T-helper 9 cell (primary cell): ENCODE results near the gene MDGA2.
"Not testable (repeated sequence)": the region's sequence is repeated elsewhere in the genome, so short reads cannot be mapped to it uniquely, and the experiment has no call there.

Source experiments
- DNase-seq: peaks from one replicate; pipeline ENCODE4 v3.0.0-alpha.2; 2020

Gene MDGA2

GRCh38 chr14:47220096-47220495, 455.3 kb downstream of the MDGA2 start:
- no peak for DNase-seq

GRCh38 chr14:47211263-47211662, 464.1 kb downstream of the MDGA2 start:
- DNase-seq, result no peak

DNA sequence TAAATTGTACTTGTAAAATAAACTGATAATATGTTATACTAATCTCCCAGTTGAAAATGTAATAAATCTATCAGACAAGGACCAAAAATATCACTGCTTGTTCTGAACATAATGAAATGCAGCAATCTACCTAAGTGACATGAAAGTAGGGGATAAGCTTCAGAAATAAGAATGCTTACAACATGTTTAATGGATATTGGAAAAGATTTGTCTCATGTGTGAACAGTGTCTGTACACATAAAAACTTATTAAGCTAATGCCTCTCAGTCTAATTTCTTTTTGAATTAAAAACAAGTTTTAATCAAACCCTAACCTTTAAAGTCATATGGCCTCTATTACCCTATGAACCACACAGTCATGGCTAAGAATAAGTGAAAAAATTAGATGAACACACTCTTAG, 465.3 kb downstream of the MDGA2 start:
- DNase-seq, result no peak

GRCh38 chr14:47208434-47208833, 467.0 kb downstream of the MDGA2 start:
- DNase-seq, result no peak

DNA sequence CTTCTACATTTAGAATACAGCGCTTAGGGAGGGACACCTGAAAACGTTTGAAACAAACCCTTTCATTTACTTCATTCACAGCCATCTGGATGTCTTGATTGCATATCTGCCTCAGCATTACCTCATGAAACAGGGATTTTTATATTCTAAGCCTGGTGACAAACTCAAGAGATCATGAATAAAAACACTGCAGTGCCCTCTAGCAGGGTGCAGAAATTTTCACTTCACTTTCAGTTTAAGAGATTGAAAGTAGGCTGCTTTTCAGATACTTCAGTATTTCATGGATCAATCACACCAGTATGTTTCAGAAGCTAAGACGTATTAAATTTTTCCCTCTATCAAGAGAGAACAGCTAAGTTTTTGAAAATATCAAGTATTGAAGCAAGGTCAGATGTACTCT, 467.8 kb downstream of the MDGA2 start:
- DNase-seq, result no peak

DNA sequence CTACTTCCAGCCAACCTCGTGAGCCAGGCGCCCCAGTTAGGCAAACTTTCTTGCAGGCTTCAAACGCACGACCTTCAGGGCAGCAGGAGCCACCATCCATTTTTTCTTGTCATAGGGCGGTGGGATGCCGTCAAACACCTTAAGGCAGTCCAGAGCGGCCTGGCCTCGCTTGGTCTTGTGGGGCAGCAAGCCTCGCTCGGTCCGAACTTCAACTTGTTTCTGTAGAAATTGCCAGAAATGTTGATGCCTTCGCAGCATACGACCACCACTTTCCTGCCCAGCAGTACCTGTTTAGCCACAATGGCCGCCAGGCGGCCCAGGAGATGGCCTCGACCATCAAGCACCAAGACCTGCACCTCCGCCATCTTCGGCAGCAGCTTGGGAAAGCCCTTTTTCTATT, 474.7 kb downstream of the MDGA2 start:
- DNase-seq, result no peak

- DNase-seq, result no peak
Observed at GRCh38 chr14:47195582-47195981, 479.8 kb downstream of the MDGA2 start.

DNA sequence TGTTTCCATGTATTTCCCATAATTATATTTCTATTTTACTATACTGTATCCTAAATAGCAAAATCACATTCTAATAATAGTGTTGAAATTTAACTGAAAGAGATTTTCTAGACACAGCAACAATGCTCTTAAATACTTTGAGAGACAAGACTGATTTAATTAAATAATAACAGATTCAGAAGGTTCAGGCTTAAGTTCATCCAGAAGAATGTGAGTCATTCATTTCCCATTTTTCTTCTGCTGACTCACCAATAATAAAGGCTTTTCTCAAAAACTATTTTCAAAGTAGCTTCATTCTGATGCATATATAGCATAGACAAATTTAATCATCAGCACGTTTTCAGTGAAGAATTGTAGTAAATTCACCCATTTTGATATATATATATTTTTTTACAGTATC, 481.4 kb downstream of the MDGA2 start:
- no peak for DNase-seq

DNA sequence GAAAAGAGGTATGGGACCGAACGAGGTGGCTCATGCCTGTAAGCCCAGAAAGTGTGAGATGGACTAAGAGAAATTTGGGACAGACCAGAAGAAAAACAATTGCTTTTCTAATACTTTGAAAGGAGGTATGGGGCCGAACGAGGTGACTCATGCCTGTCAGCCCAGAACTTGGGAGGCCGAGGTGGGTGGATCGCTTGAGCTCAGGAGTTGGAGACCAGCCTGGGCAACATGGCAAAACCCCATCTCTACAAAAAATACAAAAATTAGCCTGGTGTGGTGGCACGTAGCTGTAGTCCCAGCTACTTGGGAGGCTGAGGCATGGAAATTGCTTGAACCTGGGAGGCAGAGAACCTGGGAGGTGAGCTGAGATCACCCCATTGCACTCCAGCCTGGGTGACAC, 483.2 kb downstream of the MDGA2 start:
- DNase-seq, result not testable (repeated sequence)

DNA sequence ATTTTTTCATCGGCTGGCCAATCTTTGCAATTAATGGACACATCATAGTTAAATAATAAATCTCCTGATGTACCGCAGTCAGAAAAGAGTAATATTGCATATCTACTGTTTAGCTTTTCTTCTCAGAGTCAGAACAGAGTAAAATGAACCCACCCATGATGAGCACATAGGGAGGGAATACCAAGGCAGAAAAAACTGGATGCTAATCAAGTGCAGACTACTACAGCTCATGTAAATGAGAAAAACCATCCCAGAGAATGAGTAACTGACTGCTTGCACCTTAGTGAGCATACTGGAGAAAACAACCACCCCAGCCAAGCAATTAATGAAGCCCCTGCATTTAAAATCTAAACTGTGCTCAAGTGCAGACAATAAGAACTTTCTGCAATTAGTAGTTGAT, 483.7 kb downstream of the MDGA2 start:
- DNase-seq, result no peak

DNA sequence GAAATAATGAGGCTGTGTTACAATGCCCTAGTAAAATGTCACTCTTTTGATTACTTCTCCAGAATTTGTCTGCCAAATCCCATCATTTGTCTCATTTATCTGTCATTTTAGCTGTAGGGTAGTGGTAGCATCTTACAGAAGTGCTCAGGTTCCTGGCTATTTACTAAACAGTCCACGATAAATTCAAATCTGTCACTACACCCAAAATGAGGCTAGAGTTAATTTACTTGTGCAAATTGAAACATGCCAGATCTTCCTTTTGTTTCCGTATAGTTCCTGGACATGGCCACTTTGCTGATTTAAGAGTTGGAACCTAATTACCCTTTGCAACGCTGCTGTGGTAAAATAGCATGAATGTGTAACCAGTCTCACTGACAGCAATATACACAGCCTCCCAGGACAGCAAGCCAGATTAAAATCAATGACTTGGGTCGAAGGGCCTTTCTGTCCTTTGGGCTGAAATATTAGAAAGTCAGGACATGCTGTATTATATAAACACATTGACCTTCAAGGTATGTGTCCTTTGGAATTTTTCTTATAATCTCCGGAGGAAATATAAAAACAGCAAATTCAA, 485.4 kb downstream of the MDGA2 start:
- DNase-seq, result no peak

DNA sequence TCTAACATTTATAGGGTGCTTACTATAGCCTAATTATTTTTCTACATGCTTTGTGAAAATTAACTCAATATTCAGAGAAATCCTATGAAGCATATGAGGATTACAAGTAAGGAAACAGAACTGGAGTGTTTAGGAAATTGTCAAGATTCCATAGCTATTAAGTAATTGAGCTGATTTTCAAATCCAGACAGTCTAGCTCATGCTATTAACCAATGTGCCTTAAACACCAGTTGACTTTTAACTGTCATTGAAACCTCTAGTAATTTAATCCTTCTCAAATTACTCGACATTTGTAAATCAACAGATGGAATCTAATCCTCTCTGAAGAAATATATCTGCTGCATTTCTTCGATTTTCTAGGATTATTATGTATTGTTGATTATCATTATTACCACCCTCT, 488.9 kb downstream of the MDGA2 start:
- DNase-seq, result no peak

DNA sequence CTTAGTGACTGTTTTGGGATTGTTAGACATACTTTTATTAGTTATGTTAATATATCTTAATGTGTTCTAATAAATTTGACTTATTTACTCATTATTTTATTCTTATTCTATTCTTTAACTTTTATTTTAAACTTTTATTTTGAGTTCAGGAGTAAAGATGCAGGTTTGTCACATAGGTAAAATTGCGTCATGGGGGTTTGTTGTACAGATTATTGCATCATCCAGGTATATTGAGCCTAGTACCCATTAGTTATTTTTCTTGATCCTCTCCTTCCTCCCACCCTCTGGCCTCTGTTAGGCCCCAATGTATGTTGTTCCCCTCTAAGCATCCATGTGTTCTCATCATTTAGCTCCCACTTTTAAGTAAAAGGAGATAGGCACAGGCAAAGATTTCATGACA, 495.5 kb downstream of the MDGA2 start:
- DNase-seq, result no peak

DNA sequence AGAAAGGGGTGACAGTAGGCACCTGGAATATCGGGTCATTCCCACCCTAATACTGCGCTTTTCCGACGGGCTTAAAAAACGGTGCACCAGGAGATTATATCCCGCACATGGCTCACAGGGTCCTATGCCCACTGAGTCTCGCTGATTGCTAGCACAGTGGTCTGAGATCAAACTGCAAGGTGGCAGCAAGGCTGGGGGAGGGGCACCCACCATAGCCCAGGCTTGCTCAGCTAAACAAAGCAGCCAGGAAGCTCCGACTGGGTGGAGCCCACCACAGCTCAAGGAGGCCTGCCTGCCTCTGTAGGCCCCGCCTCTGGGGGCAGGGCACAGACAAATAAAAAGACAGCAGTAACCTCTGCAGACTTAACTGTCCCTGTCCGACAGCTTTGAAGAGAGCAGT, 503.5 kb downstream of the MDGA2 start:
- DNase-seq, result not testable (repeated sequence)

- no peak for DNase-seq
Observed at GRCh38 chr14:47167402-47167801, 508.0 kb downstream of the MDGA2 start.

DNA sequence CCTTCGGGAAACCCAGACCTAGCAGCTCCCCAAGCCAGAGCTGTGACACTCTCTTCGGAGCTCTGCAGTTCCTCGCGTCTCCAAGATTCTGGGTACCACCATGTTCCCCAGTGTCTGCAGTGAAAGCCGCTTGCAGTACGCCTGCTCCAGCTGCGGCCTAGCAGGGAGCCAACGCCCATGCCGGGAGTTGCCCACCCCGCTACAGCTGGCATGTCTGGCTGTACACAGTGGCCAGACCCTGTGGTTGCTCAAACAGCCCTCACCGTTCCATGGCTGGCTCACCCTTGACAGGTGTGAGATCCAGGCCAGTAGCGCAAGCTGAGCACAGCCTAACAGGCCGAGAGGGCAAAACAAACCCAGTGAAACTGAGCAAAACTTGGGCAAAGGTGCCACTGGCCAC, 520.0 kb downstream of the MDGA2 start:
- DNase-seq, result no peak

DNA sequence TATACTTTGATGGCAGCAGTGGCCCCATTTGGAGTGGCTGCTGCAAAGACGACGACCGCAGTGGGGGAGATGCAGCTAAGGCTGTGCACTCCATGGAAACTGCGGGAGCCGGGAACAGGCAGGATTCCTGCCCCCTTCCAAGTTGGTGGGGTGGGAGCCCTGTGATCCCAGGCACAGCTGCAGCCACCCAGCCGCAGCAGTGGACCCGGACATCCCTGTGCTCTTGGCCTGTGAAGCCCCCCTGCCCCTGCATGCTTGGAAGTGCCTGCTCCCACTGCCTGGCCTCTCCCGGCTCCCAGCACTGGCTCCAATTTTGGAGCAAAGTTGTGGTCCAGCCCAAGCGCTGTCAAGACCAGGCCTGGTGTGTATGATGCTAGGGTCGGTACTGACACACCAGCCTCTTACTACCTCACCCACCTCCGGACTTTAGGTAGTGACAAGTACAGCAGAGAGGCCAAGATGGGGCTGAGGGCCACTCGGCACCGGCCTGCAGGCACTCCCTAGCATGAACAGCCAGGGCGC, 521.1 kb downstream of the MDGA2 start:
- no peak for DNase-seq

DNA sequence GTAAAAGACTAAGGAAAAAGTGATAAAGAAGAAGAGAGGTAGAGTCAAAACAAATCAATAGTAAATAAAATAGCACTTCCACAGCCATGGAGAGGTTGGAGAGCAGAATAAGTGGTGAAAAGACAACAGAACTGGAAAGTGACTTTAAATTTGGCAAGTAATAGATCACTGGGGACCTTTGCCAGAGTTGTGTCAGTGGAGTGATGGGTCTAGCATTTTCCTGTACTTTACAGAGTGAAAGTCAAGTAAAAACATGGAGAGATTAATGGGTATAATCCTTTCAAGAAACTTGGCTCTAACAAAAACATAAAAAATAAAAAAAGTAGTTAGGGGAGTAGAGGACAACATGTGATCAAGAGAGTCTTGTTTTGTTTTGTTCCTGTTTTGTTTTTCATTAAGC, 521.7 kb downstream of the MDGA2 start:
- no peak for DNase-seq

- no peak for DNase-seq
Observed at GRCh38 chr14:47150267-47150666, 525.1 kb downstream of the MDGA2 start.

GRCh38 chr14:47149326-47149725, 526.1 kb downstream of the MDGA2 start:
- DNase-seq, result no peak

- DNase-seq, result no peak
Observed at GRCh38 chr14:47148686-47149085, 526.7 kb downstream of the MDGA2 start.

DNA sequence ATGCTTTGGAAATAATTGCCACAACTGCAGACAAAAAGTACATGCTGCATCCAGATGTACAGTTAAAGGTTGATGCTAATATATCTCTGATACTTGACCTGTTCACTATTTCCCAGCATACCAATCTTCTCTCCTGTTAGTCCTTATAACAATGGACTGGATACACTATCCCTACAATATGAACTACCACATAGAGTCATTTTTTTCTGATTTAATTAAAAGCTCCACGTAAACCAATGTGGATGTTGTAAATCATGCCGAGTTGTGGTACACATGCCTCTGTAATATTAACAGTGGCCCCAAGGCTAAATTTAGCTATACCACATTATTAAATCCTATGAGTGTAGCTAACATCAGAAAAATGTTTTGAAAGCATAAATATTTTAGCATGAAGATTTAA, 554.8 kb downstream of the MDGA2 start:
- DNase-seq, result no peak

DNA sequence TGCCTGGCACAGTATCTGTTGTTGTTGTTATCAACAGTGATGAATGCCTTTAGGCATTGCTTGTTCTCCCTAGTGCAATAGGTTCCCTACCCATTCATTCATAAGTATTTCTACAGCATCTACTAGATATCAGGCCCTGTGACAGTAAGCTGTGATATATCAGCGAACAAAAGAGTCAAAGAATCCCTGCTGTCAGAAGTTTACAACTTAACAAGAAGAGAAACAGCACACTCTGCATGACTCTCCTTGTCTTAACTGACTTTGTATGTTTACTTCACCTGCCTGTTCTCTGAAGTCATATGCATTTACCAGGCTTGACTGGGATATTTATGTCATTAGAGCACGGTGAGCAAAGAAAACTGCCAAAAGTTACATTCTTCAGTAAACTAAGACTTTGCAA, 571.6 kb downstream of the MDGA2 start:
- DNase-seq, result no peak

DNA sequence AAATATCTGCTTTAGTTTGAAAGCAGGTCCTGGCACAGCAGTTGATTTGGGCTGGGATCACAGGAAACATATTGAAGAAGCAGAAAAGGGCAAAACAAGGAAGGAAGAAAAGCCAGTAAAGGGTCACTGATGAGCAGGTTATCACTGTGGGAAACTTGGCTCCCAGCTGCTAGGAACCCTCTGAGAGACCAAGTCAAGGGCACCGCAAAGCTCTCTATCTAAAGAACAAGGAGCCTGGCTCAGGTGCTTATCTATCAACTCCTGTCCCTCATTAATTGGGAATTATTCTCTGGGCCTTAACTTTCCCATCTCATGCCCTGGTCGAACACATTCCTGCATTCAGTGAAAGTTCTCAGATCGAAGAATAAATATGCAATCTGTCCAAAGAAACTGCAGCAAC, 572.9 kb downstream of the MDGA2 start:
- DNase-seq, result no peak

DNA sequence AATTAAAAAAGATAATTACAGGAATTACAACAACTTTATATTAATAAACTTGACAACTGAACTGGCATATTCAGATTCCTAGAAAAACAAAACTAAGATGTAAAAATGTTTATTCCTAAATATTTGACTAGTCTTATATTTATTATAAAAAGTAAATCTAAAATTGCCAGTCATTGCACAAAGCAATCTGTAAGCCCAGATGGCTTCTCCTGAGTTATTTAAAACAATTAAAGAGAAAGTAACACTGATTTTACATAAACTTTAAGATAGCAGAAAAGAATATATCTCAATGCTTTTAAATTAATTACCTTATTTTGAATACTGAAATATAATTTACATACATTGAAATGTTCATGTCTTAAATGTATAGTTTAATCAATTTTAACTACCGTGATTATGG, 589.7 kb downstream of the MDGA2 start:
- no peak for DNase-seq

DNA sequence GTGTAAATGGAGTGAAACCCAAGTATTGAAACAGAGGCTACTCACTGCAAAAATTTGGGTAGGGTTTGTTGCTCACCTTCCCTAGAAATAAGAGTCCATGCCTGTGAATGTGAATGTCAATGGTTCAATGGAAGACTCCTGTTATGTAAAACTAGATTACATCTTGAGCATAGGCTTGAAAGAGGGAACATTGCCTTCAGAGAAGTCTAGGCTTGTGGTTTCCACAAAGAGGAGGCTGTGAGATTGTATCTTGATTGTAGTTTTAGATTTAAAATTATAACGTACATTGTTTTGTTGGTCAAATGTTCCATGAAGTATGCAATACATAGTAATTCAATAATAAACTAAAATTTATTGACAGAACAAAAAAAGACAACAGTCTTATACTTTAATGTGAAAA, 610.1 kb downstream of the MDGA2 start:
- no peak for DNase-seq
